Esophagus squamous epithelium (tissue), 4 donors: ENCODE measurements around the gene MAD1L1.

Experiments used
- CTCF ChIP-seq, 6 experiments: fragments of 450-650 bp in 4 of 6; fragments of 200-600 bp in 2 of 6; sonication (generic) in 2 of 6; IDR thresholded peaks; one replicate each; pipeline ENCODE4 v1.5.1; 2016 to 2019; ENCODE audit warnings: antibody characterized with exemption in 6 of 6, mild to moderate bottlenecking in 4 of 6, moderate library complexity in 4 of 6
- POLR2A ChIP-seq, 4 donors: fragments of 450-650 bp; IDR thresholded peaks; one replicate each; pipeline ENCODE4 v1.6.1; 2017; ENCODE audit warnings: antibody characterized with exemption in 4 of 4, mild to moderate bottlenecking in 4 of 4, moderate library complexity in 3 of 4

GRCh38 chr7:1948887-1949680, 283.7 kb downstream of the MAD1L1 start:
- TF ChIP-seq CTCF (IDR thresholded peaks at IDR 0.05) (no peak), POLR2A (IDR thresholded peaks at IDR 0.05) (no peak)
